ENCODE data around the gene TMEM53.

Gene TMEM53

DNA sequence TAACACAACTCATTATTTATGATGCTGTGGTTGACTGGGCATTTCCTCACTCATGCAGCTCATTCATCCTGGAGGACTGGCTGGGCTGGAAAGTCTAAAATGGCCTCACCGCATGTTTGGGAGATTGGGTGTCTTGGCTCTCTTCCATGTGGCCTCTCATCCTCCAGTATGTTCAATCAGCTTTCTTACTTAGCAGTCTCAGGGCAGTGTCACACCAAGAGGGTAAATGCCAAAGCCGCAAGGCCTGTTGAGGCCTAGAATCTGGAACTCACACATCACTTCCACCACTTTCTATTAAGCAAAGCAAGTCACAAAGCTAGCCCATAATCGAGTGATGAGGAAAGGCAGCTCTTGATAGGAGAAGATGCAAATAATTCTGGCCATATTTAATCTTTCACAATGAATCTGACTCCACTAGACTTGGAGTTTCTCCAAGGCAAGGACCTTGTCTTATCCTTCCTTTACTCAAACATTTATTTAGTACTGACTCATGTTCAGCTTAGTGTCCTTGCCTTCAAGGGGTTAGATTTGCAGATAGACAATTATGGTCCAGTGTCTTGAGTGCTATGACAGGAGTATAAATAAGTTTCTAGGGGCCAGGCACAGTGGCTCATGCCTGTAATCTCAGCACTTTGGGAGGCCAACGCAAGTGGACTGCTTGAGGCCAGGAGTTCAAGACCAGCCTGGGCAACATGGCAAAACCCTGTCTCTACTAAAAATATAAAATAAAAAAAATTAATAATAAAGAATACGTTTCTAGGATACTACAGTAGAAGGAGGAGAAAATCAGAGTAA lies 45.1 kb downstream of the TMEM53 start:
- no peak for DNase-seq (ENCODE audit: low read depth)

DNA sequence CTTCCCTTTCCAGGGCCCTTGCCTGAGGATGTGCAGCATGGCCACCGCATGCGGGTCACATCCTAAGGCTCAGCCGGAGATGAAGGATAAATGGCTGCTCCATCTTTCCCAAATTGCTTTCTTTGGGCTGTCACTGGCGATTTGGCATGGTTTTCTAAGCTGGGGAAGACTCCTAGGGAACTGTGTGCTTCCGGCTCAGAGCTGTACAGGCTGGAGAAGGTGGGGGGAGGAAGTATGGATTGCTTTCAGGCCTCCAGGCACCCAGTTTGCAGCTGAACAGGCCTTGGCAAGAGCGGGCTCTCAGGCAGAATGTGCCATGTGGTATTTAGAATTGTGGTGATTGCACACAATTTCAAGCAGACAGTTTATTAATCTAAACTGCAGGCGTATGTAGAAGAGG lies 48.9 kb downstream of the TMEM53 start:
- DNase-seq (ENCODE audit: low read depth) = no peak

DNA sequence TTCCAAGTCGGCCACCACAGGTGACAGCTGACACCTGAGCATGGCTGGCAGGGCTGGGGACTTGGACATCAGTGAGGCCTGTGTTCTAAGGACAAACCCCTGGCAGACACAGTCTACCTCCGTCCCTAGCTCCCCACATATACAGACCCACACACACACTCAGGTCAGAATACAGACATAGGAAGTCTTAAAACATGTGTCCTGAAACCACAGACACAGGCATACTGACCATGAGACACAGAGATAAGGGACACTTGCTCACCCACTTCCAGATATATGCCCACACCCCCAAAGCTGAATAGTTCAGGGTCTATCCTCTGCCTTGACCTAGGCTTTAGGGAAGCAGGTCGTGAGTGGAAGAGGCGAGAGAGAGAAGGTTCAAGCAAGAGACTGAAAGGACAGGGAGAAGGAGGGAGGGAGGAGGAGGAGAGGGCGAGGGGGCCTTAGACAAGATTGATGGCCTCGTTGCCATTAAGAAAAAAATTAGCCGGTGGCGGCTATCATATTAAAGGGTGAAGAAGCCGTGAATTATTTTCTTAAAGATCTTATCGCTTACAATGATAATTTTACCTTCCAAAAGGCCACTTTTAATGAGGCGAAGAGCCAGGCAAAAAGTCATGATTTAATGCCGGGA lies 49.9 kb downstream of the TMEM53 start:
- no peak for DNase-seq (ENCODE audit: low read depth)

DNA sequence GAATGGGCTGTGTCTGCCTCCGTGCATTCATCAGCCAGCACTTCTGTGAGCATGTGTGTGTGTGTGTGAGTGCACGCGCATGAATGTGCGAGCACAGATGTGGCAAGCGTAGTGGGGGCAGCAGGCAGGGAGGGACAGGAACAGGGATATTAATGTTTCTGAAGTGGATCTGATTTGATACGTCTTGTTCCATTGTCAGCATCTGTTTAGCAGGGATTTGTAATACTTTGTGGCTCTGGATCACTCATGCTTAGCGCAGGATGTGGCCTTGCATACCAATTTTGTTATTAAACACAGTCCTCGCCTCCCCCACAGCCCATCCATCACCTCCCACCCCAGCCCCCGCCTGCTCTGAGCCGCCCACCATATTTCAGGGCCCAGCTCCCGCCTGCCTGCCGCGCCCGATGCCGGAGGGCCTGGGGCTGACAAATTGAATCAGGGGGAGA lies 52.4 kb downstream of the TMEM53 start:
- no peak for DNase-seq (ENCODE audit: low read depth)

DNA sequence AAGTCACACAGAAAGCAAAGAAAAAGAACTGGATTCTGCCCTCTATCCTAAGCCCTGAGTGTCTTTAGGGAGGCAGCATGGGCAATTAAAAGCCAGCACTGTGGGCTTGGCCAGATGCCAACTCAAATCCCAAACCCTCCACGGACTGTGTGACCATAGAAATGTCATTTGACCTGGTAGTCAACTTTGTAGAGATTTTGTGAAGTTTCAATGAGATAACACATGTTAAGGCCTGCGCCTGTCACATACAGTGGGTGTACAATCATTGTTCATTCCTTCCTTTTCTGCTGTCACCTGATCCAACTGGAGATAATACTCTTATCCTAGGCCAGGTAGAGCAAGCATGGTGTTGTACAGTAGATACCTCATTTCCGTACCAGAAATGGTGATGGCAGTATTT lies 54.2 kb downstream of the TMEM53 start:
- no peak for DNase-seq (ENCODE audit: low read depth)

DNA sequence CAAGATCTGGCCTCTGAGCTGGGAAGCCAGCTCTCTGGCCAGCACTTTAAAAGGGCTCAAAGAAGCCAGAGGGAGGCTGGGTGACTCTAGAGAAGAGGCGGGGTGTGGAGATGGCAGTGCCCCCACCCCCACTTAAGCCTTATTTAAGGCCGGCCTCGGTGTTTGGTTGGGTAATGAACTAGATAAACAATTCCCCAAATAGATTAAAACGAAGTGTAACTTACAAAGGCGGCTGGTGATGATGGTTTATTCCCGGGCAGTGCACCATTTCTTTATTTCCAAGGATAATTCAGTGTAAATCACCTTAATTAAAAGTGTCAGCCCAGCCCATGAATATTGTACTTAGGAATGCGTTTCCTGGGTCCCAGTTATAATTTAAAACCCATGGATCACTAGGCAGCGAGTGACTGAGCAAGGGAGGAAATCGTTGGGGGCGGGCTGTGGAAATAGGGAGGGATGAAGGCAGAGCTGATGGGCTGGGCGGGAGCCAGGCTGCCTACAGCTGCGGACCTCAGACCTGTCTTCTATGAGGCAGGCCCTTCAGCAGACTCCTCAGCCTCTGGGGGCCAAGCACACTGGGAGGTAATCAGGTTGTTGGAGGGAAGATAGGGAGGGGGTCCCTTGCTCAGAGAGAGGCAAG lies 54.9 kb downstream of the TMEM53 start:
- DNase-seq (ENCODE audit: low read depth) = no peak

DNA sequence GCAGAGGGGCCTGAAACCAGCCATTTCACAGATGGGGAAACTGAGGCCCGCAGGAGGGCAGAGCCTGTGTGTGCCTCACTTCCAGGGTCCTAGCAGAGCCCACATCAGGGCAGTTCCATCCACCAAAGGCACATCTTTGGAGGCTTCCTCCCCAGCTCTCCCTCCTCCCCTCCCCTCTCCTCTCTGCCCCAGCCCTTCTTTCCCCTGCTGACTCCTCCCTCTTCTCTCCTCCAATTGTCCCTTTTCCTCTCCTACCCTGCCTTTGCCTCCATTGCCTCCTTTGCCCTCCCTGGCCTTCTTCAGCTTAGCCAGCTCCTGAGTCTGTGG lies 56.6 kb downstream of the TMEM53 start:
- DNase-seq (ENCODE audit: low read depth) = no peak

DNA sequence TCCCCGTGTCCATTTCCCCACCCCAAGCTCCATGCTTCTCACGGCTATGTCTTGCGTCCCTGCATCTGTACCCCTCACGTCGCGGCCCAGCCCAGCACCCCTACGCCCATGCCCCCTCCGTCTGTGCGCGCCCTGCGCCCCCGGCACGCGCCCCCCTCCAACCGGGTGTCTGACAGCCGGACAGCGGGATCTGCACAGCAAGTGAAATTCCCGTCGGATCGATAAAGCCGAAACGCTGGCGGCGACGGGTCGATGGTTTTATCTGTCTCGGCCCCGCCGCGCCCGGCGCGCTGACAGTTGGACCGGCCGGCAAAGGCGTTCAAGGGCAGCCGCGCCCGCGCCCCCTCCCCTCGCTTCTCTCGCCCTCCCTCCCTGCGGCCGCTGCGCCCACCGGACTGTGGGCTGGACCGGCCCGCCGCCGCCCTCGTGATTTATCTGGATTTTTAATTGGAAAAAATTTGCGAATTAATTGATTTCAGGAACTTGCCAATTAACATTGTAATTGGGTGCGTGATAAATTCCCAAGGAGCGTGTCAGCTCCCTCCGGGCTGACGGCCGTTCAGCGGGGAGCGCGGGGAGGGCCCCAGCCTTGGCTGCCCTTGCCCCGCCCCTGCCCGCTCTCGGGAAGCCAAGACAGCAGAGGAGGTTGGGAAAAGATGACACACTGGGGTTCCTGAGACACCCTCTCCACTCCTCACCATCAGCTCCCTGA lies 57.1 kb downstream of the TMEM53 start:
- DNase-seq (ENCODE audit: low read depth) = no peak

DNA sequence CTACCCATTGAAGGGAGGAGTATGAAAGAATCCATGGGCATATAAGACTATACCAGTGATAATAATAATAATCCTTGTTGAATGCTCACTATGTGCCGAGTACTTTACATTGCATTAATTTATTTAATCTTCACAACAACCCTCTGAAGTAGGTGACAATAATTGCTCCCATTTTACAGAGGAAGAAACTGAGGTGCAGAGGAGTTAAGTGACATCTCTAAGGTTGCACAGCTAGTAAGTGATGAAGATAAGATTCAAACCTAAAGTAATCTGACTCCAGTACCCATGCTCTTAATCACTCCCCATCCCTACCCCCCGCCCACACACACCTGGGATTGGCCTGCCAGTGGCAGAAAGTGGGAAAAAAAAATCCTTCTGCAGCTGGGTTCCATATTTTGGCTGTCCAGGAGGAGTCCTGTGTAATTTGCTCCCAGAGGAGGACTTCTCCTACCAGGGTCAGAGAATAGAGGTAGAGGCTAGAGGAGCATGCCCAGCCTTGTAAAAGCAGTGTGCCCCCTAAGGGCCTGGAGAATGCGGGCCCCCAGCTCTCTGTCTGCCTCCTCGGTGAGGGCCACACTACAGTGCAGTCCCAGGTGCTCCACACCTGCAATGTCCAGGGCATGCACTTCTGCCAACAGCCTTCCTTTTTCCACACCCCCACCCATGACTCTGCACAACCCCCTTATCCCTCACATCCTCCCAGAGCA lies 57.8 kb downstream of the TMEM53 start:
- DNase-seq (ENCODE audit: low read depth) = no peak

DNA sequence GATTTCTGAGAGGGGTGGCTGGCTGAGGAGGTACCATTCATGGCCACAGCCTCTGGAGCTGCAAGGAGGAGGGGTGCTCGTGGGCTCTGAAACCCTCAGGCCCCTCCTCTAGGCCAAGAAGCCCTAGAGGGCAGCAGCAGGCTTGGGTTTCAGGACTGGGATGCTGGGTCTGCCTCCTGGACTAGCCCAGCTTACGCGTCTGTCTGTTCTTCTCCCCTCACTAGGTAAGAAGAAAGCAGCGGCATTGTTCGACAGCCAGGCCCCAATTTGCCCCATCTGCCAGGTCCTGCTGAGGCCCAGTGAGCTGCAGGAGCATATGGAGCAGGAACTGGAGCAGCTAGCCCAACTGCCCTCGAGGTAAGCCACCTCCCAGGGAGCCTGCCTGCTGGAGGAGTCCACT lies 60.3 kb downstream of the TMEM53 start:
- no peak for DNase-seq (ENCODE audit: low read depth)

DNA sequence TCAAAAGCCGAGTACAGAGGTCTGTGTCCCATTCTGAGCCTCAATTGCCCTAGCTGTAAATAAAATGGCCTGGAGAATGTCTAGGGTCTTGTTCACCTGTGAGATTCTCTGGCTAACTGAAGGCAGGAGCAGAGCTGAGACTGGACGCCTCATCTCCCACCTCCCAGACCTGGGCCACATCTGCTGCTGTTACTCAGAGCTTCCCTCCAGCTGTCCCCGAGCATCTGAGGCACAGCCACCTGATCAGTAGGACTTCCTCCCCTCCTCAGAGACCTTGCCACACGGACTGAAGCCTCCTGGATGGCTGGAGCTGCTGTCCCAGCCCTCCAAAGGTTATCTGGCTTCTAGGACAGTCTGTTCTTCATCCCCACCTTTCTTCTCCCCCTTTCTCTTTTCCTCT lies 62.4 kb downstream of the TMEM53 start:
- DNase-seq (ENCODE audit: low read depth) = no peak

DNA sequence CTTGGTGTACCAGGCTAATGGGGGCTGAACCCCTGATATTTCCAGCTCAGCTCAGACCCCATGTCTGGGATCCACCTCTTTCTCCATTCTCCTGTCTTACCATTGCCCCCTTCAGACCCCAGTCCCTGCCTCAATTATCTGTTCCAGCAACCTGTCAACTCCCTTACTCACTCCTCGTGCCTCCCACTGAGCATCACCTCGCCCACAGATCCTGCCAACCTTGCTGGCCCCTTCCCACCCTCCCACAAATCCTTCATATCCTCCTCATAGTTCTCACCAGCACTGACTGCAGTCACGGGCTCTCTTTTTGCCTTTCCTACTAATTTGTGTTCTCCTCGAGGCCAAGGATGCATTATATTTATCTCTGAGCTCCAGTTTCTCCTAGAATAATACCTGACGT lies 62.9 kb downstream of the TMEM53 start:
- DNase-seq (ENCODE audit: low read depth) = no peak

DNA sequence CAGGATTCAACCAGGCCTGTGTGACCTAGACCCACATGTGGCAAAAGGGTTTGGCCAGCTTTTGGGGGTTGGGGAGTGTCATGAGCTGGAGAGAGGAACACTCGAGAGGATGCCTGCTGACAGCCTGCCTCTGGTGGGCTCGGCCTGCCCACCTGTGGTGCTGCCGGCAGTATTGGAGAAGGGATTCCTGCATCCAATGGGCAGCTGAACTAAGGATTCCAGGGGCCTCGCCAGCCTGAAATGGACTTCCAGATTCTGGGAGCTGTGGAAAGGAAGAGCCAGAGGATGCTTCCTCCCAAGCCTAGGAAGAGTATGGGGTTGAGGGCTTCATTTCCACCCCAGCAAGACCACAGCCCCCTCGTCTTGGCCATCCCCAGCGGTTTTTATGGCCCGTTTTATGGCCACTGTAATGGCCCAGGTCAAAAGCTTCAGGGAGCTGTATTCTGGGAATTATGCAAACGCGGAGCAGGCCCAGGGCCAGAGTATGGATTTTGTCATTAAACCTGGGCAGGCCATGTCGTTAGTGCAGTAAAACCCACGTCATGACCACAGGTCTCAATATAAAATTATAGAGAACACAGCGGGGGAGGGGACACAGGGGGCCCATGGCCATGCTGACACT lies 63.6 kb downstream of the TMEM53 start:
- DNase-seq (ENCODE audit: low read depth) = no peak

DNA sequence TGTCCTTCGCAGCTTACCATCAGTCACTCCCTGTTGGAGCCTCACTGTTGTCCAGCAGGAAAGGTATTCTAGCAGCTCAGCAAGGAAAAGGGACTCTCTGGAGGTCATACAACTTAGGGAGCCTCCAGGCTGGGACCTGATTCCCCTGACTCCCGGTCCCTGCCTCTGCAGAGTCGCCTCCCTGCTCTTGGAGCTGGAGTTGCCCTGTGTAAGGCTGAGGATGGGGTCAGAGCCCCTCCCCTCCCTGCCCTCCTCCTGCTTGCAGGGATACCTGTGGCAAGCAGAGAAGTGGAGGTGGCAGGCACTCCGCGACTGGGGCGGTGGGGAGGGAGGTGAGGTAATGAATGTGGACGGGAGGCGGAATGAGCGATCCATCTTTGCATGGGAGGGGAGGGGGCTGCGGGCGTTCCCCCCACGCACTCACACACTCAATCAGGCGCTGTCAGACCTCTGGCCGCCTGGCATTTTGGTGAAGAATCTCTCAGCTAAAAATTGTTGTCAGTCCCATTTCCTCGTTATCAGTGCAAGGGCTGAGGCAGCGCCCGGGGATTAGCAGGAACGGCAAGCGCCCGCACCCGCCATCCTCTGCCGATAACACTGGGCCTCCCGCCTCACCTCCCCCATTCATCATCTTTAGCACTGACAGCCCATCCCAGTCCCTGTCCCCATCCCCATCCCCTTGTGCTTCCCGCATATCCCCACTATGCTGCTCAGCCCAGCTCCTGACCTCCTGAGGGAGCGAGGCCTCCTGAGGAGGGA lies 64.3 kb downstream of the TMEM53 start:
- no peak for DNase-seq (ENCODE audit: low read depth)

DNA sequence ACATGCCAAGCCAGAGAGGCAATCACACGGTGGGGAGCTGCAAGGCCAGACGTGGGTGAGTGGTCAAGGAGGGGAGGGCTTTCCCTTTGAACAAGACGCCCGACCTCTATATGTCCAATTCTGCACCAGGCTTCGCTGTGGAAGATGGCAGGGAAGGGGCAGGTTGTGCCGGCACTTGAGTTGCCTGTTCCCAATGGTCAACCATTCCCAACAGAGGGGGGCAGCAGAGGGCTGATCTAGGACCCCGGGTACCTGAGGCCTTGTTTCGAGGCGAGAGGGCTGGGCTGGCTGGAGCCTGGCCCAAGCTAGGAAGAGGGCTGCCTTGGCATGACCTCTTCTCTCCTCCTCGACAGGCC lies 64.9 kb downstream of the TMEM53 start:
- no peak for DNase-seq (ENCODE audit: low read depth)

DNA sequence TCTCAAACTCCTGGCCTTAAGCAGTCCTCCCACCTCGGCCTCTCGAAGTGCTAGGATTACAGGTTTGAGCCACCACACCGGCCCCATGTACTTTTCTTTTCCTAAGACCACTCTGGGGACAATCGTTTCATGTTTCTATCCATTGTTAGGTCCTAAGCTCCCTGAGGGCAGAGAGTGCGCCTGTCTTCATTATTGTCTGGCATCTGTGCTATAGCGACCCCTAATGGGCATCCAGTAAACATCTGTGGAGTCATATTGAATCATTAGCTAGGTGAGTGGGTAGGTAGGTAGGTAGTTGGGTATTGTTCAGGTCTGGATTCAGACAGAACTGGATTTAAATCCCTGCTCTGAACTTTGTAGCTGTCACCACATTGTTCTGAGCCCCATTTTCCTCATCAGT lies 66.1 kb downstream of the TMEM53 start:
- no peak for DNase-seq (ENCODE audit: low read depth)

DNA sequence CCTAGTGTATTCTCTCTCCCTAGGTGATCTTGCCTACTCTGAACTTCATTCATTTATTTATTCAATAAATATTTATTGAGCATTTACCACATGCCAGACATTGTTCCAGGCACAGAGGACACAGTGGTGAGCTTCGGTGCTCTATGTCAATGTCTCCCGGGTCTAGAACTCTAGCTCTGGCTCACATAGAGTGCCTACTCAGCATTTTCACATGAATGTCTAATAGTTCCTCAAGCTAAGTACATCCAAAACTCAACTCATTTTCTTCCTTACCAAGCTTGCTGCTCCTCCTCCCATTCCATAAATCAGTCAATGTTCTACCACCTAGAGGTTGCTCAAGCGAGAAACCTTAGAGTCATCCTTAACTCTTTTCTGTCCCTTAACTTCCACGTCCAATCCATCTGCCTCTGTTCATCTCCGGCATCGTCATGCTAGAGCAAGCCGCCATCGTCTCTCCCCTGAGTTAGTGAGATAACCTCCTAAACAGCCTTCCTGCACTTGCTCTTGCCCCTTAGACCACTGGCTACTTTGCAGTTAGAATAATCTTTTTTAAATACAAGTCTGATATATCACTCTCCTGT lies 67.5 kb downstream of the TMEM53 start:
- no peak for DNase-seq (ENCODE audit: low read depth)

DNA sequence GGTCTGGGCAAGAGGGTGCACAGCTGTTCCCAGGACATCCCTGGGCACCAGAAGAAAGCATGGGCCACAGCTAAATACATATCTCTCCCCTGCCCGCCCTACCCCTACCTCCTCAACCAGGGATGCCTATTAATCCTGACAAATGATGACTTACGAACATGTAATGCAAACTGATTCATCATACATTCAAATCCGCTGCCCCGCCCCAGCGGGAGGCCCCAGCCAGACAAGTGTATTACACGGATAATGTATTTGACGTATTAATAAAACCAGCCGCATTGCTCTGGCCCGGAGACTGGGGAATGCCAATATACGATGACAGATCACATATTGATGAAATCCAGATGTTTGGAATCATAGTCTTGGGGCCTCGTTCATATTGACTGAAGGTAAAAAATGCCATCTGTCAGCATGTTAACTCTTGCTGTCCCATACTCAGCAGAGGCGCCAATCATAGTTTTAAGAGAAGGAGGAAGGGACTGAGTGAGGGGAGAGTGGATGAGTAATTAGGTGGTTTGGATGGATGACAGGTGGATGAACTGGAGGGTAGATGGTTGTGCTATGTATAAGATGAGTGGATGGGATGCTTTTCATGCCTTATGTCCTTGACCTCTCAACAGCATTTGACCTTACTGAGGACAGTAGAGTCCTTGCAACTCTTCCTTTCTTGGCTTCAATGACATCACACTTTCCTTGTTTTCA lies 68.2 kb downstream of the TMEM53 start:
- no peak for DNase-seq (ENCODE audit: low read depth)

DNA sequence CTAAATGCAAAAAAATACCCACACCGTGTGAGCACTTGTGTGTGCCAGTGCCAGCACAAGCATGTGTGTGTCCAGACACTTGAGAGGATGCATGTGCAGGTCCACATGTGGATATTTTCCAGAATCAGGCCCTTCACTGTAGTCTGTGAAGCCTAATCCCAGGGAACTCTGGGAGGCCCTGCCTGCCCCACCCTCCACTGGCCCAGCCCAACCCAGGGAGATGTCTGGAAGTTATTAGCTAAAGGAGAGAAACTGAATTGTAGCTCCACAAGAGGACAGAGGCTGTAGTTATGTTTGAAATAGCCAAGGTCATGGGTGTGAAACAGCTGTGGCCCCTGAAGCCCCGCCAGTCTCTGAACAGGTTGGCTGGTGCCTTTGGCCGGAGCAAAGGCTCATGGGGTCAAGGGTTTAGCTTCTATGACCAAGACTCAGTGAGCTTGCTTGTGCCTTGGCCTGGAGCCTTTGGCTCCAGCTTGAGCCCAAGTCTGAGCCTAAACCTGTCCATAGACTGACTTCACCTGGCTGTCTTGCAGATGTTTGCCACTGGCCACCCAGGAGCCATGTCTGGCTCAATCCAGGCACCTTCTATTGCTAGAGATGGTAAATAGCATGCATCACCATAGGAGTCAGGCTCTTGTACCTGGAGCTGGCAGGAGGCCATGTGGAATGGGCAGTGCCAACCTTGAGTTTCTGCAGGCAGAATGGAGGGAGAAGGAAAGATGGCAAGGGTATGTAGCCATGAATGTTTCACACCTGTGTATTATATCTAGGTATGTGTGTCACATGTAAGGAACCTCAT lies 69.9 kb downstream of the TMEM53 start:
- DNase-seq (ENCODE audit: low read depth) = no peak

All from stimulated activated CD8-positive, alpha-beta memory T cell treated with anti-CD3 and anti-CD28 coated beads, Interleukin-7, amount 100 ng/mL, for 24 hours (primary cell).